Breast epithelium (tissue), 3 donors: ENCODE results near the gene BCAS1.

Experiments used
- POLR2A ChIP-seq: fragments of 450-650 bp; IDR thresholded peaks from one replicate; pipeline ENCODE4 v1.6.1; 2016; ENCODE audit warnings: antibody characterized with exemption, mild to moderate bottlenecking, moderate library complexity
- POLR2AphosphoS5 ChIP-seq, 3 donors: sonication (generic); formaldehyde crosslinking; IDR thresholded peaks; one replicate each; pipeline ENCODE4 v1.6.1; 2017; ENCODE audit warnings: antibody characterized with exemption in 3 of 3
- TF ChIP-seq, protein P1 (sequence below), 3 donors: fragments of 450-650 bp; IDR thresholded peaks; one replicate each; pipeline ENCODE4 v1.5.1; 2016 to 2017; ENCODE audit warnings: antibody characterized with exemption in 3 of 3, mild to moderate bottlenecking in 3 of 3, moderate library complexity in 3 of 3

DNA sequence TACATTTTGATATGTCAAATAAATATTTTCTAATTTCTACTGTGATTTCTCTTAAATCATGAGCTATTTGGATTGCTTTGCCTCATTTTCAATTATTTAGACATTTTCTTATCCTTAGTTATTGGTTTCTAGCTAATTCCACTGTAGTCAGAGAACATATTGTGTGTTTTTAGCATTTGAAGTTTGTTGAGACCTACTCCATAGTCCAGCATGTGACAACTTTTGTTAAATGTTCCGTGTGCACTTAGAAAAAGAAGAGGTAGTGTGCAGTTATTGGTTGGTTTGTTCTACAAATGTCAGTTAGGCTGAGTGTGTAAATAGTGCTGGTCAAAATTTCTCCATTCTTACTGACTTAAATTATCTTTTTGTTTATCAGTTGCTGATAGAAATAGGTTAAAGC, 138.8 kb downstream of the BCAS1 start:
- TF ChIP-seq, protein P1, sequence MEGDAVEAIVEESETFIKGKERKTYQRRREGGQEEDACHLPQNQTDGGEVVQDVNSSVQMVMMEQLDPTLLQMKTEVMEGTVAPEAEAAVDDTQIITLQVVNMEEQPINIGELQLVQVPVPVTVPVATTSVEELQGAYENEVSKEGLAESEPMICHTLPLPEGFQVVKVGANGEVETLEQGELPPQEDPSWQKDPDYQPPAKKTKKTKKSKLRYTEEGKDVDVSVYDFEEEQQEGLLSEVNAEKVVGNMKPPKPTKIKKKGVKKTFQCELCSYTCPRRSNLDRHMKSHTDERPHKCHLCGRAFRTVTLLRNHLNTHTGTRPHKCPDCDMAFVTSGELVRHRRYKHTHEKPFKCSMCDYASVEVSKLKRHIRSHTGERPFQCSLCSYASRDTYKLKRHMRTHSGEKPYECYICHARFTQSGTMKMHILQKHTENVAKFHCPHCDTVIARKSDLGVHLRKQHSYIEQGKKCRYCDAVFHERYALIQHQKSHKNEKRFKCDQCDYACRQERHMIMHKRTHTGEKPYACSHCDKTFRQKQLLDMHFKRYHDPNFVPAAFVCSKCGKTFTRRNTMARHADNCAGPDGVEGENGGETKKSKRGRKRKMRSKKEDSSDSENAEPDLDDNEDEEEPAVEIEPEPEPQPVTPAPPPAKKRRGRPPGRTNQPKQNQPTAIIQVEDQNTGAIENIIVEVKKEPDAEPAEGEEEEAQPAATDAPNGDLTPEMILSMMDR (IDR thresholded peaks at IDR 0.05), result no peak
- TF ChIP-seq POLR2AphosphoS5 (IDR thresholded peaks at IDR 0.05) (no peak), POLR2A (no peak)
